CD1c-positive myeloid dendritic cell (primary cell): ENCODE data around the gene CLCF1.
A peak's percentile ranks its signal among the peaks of the same experiment; 100 is the strongest.
"Not testable (repeated sequence)": the region's sequence is repeated elsewhere in the genome, so short reads cannot be mapped to it uniquely, and the experiment has no call there.

Experiments used
- DNase-seq: peaks from one replicate; pipeline ENCODE4 v3.0.0-alpha.2; 2016; ENCODE audit errors: extremely low spot score

Gene CLCF1

GRCh38 chr11:67322049-67322448, 51.3 kb downstream of the CLCF1 start:
- no peak for DNase-seq

GRCh38 chr11:67321313-67321871, 52.0 kb downstream of the CLCF1 start:
- no peak for DNase-seq

GRCh38 chr11:67320691-67321090, 52.7 kb downstream of the CLCF1 start:
- no peak for DNase-seq

GRCh38 chr11:67320011-67320410, 53.4 kb downstream of the CLCF1 start:
- no peak for DNase-seq

GRCh38 chr11:67318876-67319275, 54.5 kb downstream of the CLCF1 start:
- DNase-seq, result not testable (repeated sequence)

GRCh38 chr11:67317888-67318555, 55.4 kb downstream of the CLCF1 start:
- no peak for DNase-seq

- peak; percentile 99 for DNase-seq
Measured at GRCh38 chr11:67317205-67317887, 56.1 kb downstream of the CLCF1 start.

GRCh38 chr11:67316882-67317204, 56.6 kb downstream of the CLCF1 start:
- DNase-seq, result no peak

GRCh38 chr11:67315325-67315909, 58.0 kb downstream of the CLCF1 start:
- no peak for DNase-seq

GRCh38 chr11:67314218-67314617, 59.2 kb downstream of the CLCF1 start:
- DNase-seq, result no peak
